Uterus (tissue), 4 donors: ENCODE measurements around the gene FLACC1. TPM values are rescaled to one million over a fixed set of nuclear protein-coding genes. Genes with fewer than 3 reads are reported as not detected.

Experiments used
- DNase-seq, 2 donors: peaks; one replicate each; pipeline ENCODE4 v3.0.0-alpha.2; 2019 to 2020
- H3K27ac ChIP-seq, 2 donors: fragments of 200-600 bp; sonication (generic); 1 replicate in 1 of 2; 2 replicates in 1 of 2; pipeline ENCODE4 v1.5.1; 2016 to 2018
- H3K27me3 ChIP-seq, 2 donors: fragments of 200-600 bp; sonication (generic); one replicate each; pipeline ENCODE4 v1.5.1; 2018 to 2019; ENCODE audit warnings: control low read depth in 1 of 2
- H3K36me3 ChIP-seq, 2 donors: fragments of 200-600 bp; sonication (generic); one replicate each; pipeline ENCODE4 v1.5.1; 2019; ENCODE audit warnings: control low read depth in 1 of 2
- H3K4me1 ChIP-seq, 2 donors: fragments of 200-600 bp; sonication (generic); one replicate each; pipeline ENCODE4 v1.5.1; 2018 to 2019; ENCODE audit warnings: control low read depth in 1 of 2
- H3K4me3 ChIP-seq, 2 donors: fragments of 200-600 bp; sonication (generic); 1 replicate in 1 of 2; 2 replicates in 1 of 2; pipeline ENCODE4 v1.5.1; 2018 to 2019; ENCODE audit warnings: mild to moderate bottlenecking in 1 of 2
- H3K9me3 ChIP-seq, 2 donors: fragments of 200-600 bp; sonication (generic); one replicate each; pipeline ENCODE4 v1.5.1; 2019; ENCODE audit warnings: control low read depth in 1 of 2
- CTCF ChIP-seq, 4 experiments: fragments of 200-600 bp in 2 of 4; fragments of 450-650 bp in 2 of 4; sonication (generic) in 2 of 4; IDR thresholded peaks; one replicate each; pipeline ENCODE4 v1.5.1; 2016 to 2019; ENCODE audit warnings: antibody characterized with exemption in 4 of 4, mild to moderate bottlenecking in 2 of 4, moderate library complexity in 1 of 4
- POLR2A ChIP-seq, 2 donors: fragments of 450-650 bp; IDR thresholded peaks; one replicate each; pipeline ENCODE4 v1.6.1; 2016; ENCODE audit warnings: antibody characterized with exemption in 2 of 2, mild to moderate bottlenecking in 1 of 2, moderate library complexity in 1 of 2
- intact Hi-C: fragments of 100-400 bp; cut with DNase I; formaldehyde crosslinking; loops from one replicate; pipeline ENCODE4 v1.15.1; 2023; ENCODE audit warnings: low total_unique reads
- total RNA-seq, 4 donors: library from RNA; depleted of rRNA in 3 of 4; stranded (reverse); fragments of >200 nt in 3 of 4; gene quantifications; one replicate each; pipeline versions ENCODE4 v1.1.0 to v1.2.4, GENCODE V29; 2014 to 2023
- donor health status: DM: yes; HTN: yes; CAD: no.

The FLACC1 gene
- total RNA-seq, 4 donors from 2014 or later: 0.26 to 2.0 (median 1.5) TPM; not detected in 1

DNA sequence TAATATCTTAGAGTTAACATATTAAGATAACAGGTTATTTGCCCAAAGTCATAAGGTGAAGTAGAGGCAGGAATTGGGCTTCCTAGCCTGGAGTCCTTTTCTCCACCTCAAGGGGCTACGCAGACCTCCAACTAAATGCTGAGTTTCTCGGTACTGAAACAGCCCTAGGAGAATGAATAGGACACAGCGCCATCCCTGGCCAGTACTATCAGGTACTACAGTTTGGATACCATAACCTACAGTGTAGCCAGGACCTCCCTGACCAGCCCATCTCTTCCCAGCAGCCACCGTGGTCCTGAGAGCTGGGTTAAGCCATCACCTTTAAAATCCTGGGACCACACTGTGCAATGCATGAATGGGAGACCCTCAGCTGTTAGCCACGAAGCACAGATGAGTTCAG is 81.2 kb downstream of the FLACC1 start:
- DNase-seq: no peak
- Histone ChIP-seq H3K27me3 (no peaks in the 10 kb centered on the region), H3K36me3 (no peaks in the 10 kb centered on the region), H3K4me1 (no peaks in the 10 kb centered on the region), H3K4me3 (no peak overlapping the region), H3K27ac (no peak overlapping the region), H3K9me3 (no peaks in the 10 kb centered on the region)
- TF ChIP-seq CTCF (IDR thresholded peaks at IDR 0.05) (no peak), POLR2A (IDR thresholded peaks at IDR 0.05) (no peak)
- intact Hi-C loops: no loop called here

GRCh38 chr2:201275069-201275468 is 82.1 kb downstream of the FLACC1 start:
- Histone ChIP-seq H3K36me3 (no peaks in the 10 kb centered on the region), H3K27me3 (no peaks in the 10 kb centered on the region), H3K4me3 (no peak overlapping the region), H3K27ac (no peak overlapping the region), H3K4me1 (no peaks in the 10 kb centered on the region), H3K9me3 (no peaks in the 10 kb centered on the region)
- intact Hi-C loops: no loop called here
- TF ChIP-seq CTCF (IDR thresholded peaks at IDR 0.05) (no peak), POLR2A (IDR thresholded peaks at IDR 0.05) (no peak)
- DNase-seq: no peak

- Histone ChIP-seq H3K4me3 (no peak overlapping the region), H3K9me3 (no peaks in the 10 kb centered on the region), H3K27me3 (no peaks in the 10 kb centered on the region), H3K27ac (no peak overlapping the region), H3K36me3 (no peaks in the 10 kb centered on the region), H3K4me1 (no peaks in the 10 kb centered on the region)
- intact Hi-C loops: no loop called here
- no peak for TF ChIP-seq POLR2A (IDR thresholded peaks at IDR 0.05)
- TF ChIP-seq CTCF (IDR thresholded peaks at IDR 0.05): no peak
- no peak for DNase-seq
Measured at GRCh38 chr2:201273330-201273983, 83.7 kb downstream of the FLACC1 start.

DNA sequence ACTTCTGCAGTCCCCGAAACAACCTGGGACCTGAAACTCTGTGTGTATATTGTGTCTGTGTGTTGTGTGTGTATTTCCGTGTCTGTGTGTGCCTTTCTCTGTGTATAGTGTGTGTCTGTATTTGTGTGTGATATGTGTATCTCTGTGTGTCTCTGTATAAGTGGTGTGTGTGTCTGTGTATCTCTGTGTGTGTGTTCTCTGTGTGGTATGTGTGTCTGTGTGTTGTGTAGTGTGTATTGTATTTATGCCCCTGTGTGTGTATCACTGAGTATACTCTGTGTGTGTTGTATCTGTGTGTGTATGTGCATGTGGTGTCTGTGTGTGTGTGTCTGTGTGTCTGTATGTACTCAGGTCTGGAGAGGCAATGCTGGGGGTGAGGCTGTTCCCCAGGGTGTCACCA is 85.2 kb downstream of the FLACC1 start:
- no peak for DNase-seq
- no peaks in the 10 kb centered on the region for H3K27me3 ChIP-seq
- H3K27ac ChIP-seq: no peak overlapping the region
- H3K4me3 ChIP-seq: no peak overlapping the region
- TF ChIP-seq CTCF (IDR thresholded peaks at IDR 0.05) (no peak), POLR2A (IDR thresholded peaks at IDR 0.05) (no peak)
- no peaks in the 10 kb centered on the region for H3K36me3 ChIP-seq
- H3K9me3 ChIP-seq: no peaks in the 10 kb centered on the region
- intact Hi-C loops: no loop called here
- no peaks in the 10 kb centered on the region for H3K4me1 ChIP-seq

GRCh38 chr2:201270293-201271001 is 86.7 kb downstream of the FLACC1 start:
- intact Hi-C loops: no loop called here
- no peak overlapping the region for H3K4me3 ChIP-seq
- H3K36me3 ChIP-seq: no peaks in the 10 kb centered on the region
- no peak overlapping the region for H3K27ac ChIP-seq
- H3K27me3 ChIP-seq: no peaks in the 10 kb centered on the region
- TF ChIP-seq CTCF (IDR thresholded peaks at IDR 0.05) (no peak), POLR2A (IDR thresholded peaks at IDR 0.05) (no peak)
- no peaks in the 10 kb centered on the region for H3K4me1 ChIP-seq
- H3K9me3 ChIP-seq: no peaks in the 10 kb centered on the region
- no peak for DNase-seq
